Mononuclear cell (primary cell): ENCODE data around the gene CGGBP1. TPM values are rescaled to one million over a fixed set of nuclear protein-coding genes. Genes with fewer than 3 reads are reported as not detected.
"Not testable (repeated sequence)": the region's sequence is repeated elsewhere in the genome, so short reads cannot be mapped to it uniquely, and the experiment has no call there.

ENCODE experiments used
- H3K27me3 ChIP-seq: 2 replicates; pipeline ENCODE4 v1.6.0; 2011; ENCODE audit warnings: low read length, control low read depth; ENCODE audit not compliant: insufficient read depth
- H3K4me1 ChIP-seq: 2 replicates; pipeline ENCODE4 v1.5.1; 2011; ENCODE audit warnings: mild to moderate bottlenecking, low read length, control low read depth; ENCODE audit not compliant: insufficient read depth
- H3K4me3 ChIP-seq: 2 replicates; pipeline ENCODE4 v1.5.1; 2011; ENCODE audit warnings: mild to moderate bottlenecking, low read length, moderate library complexity
- H3K9me3 ChIP-seq: 2 replicates; pipeline ENCODE4 v1.5.1; 2011; ENCODE audit warnings: low read depth, mild to moderate bottlenecking, control low read depth, low read length
- total RNA-seq: library from RNA; depleted of rRNA; stranded (reverse); fragments of >200 nt; gene quantifications from one replicate; pipeline ENCODE4 v1.2.3, GENCODE V29; 2012

Gene CGGBP1
- total RNA-seq, 1 donor = 83.1 TPM

- Histone ChIP-seq H3K4me1 (no peaks in the 10 kb centered on the region), H3K27me3 (no peaks in the 10 kb centered on the region)
Measured at GRCh38 chr3:88019024-88019423, 39.8 kb downstream of the CGGBP1 start.

GRCh38 chr3:88015656-88016055 lies 43.1 kb downstream of the CGGBP1 start:
- not testable (repeated sequence) for H3K4me1 ChIP-seq, H3K27me3 ChIP-seq, H3K4me3 ChIP-seq, H3K9me3 ChIP-seq

More at GRCh38 chr3:88019024-88019423, 39.8 kb downstream of the CGGBP1 start:
- Histone ChIP-seq H3K4me3 (no peak overlapping the region), H3K9me3 (no peaks in the 10 kb centered on the region)

DNA sequence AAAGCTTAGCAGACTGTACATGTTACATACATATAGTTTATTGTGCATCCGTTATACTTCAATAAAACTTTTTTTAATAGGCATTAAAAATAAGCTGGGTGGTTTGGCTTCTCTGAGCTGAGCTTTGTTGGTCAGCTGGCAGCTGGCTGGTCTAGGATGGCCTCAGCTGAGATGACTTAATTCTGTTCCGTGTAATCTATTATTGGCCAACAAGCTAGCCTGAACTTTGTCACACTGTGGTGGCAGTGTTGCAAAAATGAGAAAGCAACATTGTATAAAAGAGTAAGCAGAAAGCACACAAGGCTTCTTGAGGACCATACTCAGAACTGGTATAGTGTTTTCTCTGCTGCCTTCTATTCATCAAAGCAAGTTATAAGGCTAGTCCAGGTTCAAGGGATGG lies 45.2 kb downstream of the CGGBP1 start:
- no peak overlapping the region for H3K4me3 ChIP-seq
- H3K4me1 ChIP-seq = no peaks in the 10 kb centered on the region
- H3K27me3 ChIP-seq = no peaks in the 10 kb centered on the region
- H3K9me3 ChIP-seq = no peaks in the 10 kb centered on the region

DNA sequence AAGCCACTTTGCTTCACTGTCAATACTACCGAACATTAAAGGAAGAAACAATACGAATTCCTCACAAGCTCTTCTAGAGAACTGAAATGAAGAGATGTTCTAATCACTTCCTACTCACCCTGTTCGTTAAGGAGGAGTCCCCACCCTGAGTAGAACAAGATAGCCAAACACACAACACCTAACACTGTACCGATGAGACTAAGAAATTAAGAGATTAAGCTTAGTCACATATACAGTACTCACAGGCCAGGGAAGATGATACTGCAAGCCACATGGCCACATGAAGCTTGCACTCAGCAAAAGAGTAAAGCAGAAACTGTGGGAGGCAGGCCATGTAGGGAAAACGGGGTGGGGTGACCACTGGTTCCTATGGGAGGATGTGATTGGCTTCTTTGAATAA lies 48.0 kb downstream of the CGGBP1 start:
- no peaks in the 10 kb centered on the region for H3K9me3 ChIP-seq
- H3K4me1 ChIP-seq = no peaks in the 10 kb centered on the region
- H3K4me3 ChIP-seq = no peak overlapping the region
- no peaks in the 10 kb centered on the region for H3K27me3 ChIP-seq

DNA sequence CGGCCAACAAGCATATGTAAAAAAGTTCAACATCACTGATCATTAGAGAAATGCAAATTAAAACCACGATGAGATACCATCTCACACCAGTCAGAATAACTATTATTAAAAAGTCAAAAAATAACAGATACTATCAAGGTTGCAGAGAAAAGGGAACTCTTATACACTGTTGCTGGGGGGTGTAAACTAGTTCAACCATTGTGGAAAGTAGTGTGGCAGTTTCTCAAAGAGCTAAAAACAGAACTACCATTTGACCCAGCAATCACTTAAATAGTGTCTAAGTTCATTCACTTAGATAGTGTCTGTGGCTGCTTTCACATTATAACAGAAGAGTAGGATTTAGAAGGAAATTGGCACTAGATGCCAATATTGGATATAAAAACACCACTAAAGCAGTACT lies 49.7 kb downstream of the CGGBP1 start:
- no peaks in the 10 kb centered on the region for H3K9me3 ChIP-seq
- H3K4me3 ChIP-seq = no peak overlapping the region
- H3K27me3 ChIP-seq = no peaks in the 10 kb centered on the region
- no peaks in the 10 kb centered on the region for H3K4me1 ChIP-seq

DNA sequence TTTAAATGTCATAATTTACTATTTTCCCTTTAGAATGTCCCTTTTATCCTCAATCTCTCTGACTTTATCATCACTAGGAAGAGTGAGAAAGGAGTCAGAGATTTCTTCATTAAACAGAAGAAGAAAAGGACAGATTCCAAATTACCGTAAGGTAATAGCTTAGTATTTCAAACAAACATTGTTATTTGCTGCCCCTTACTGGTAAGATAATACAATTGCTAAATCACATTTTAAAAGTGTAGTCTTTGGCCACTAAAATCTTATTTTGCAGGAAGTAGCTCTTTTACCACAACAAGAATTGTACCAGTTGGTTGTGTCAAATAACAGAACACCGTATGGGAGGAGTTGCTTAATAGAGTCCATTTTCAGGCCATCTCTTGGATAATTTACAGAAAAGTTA lies 53.7 kb downstream of the CGGBP1 start:
- H3K9me3 ChIP-seq = no peaks in the 10 kb centered on the region
- no peak overlapping the region for H3K4me3 ChIP-seq
- no peaks in the 10 kb centered on the region for H3K27me3 ChIP-seq
- H3K4me1 ChIP-seq = peaks cover 3% of the 10 kb centered on the region

DNA sequence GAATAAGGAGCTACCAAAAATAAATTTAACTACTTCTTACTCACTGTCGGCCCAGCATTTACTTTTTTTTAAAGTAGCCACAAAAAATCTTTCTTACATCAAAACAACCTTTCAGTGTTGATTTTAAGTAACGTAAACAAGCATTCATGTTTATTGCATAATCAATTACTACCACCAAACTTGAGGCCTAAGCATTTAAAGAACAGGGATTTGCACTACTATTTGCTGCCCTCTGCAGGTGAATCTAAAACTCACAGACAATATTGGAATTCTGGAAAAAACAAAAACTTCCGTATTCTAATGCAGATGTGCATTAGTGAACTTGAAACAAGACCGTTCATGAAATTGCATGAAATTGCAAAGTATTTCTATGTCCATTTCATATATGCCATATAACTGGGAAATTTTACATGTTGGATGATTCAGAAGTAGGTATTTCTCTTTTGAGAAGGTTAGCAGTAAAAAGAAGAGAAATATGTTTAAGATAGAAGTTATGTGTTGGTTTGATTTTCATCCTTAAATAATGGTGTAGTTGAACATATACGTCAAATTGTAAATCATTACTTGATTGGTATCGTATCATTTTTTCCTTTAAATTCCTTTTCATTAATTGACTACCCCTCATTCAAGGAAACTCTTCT lies 55.6 kb downstream of the CGGBP1 start:
- Histone ChIP-seq H3K27me3 (no peaks in the 10 kb centered on the region), H3K4me3 (no peak overlapping the region), H3K4me1 (peaks cover 6% of the 10 kb centered on the region), H3K9me3 (no peaks in the 10 kb centered on the region)

GRCh38 chr3:88002448-88002847 lies 56.4 kb downstream of the CGGBP1 start:
- no peak overlapping the region for H3K4me3 ChIP-seq

More at GRCh38 chr3:88002448-88002847, 56.4 kb downstream of the CGGBP1 start:
- no peaks in the 10 kb centered on the region for H3K9me3 ChIP-seq
- H3K27me3 ChIP-seq = no peaks in the 10 kb centered on the region
- H3K4me1 ChIP-seq = peaks cover 12% of the 10 kb centered on the region

Other genes starting within 250 kb of the CGGBP1 start
- gene ZNF654, start 250 bp upstream of the CGGBP1 start, total RNA-seq = 21.6 TPM
- 76.1 TPM for gene C3orf38, start 91.0 kb upstream of the CGGBP1 start, total RNA-seq